UCSD-AML1 (cell line): ENCODE results near the gene ARPC5L.
A peak's percentile ranks its signal among the peaks of the same experiment; 100 is the strongest.
"Not testable (repeated sequence)": the region's sequence is repeated elsewhere in the genome, so short reads cannot be mapped to it uniquely, and the experiment has no call there.

Source experiments
- DNase-seq: peaks from one replicate; lab custom pipeline; 2025; ENCODE audit not compliant: unreplicated experiment; lab: John Stamatoyannopoulos, UW

ARPC5L gene

GRCh38 chr9:124840300-124840833, 21.6 kb upstream of the ARPC5L start:
- no peak for DNase-seq

DNA sequence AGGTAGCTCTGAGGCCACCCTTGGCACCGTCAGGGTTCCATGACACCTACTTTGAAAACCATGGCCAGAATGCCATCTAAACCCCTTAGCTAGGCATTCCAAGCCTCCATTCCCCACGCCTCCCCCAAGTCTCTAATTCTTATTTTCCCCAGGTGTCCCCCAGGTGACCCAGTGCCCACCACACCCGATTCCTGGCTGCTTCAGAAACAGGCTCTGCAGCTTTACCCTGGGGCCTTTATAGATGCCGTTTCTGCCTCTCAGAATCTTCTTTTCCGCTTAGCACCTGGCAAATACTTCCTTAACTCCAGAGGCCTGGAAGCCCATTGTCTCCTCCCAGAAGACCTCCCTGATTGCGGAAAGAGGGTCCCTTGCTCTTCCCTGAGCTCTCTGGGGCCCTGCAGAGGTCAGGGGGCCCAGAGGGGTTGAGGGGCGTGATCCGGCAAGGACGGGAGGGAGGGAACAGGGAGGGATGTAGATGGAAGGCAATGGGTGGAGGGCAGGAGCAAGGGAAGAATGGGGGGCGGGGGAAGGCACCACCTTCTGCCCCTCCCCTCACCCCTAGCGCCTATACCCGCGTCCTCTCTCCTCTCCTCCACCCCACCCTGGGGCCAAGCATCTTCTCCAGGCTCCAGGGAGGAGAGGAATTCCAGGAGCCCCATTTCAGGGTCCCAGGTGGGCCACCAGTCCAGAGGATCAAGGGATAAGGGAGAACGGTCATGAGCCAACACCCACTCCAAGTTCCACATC, 20.7 kb upstream of the ARPC5L start:
- DNase-seq = no peak

- DNase-seq = no peak
Observed at GRCh38 chr9:124843456-124844034, 18.4 kb upstream of the ARPC5L start.

GRCh38 chr9:124844291-124844690, 17.6 kb upstream of the ARPC5L start:
- DNase-seq = no peak

GRCh38 chr9:124846467-124846866, 15.5 kb upstream of the ARPC5L start:
- DNase-seq = not testable (repeated sequence)

DNA sequence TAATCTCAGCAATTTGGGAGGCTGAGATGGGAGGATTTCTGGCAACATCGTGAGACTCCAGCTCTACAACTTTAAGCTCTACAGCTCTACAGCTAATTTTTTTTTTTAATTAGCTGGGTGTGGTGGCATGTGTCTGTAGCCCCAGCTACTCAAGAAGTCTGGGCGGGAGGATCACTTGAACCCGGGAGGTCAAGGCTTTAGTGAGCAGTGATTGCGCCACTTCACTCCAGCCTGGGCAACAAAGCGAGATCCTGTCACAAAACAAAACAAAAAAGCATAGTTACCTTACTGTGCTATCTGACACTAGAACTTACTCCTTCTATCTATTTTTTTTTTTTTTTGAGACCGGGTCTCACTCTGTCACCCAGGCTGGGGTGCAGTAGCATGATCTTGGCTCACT, 15.0 kb upstream of the ARPC5L start:
- no peak for DNase-seq

DNA sequence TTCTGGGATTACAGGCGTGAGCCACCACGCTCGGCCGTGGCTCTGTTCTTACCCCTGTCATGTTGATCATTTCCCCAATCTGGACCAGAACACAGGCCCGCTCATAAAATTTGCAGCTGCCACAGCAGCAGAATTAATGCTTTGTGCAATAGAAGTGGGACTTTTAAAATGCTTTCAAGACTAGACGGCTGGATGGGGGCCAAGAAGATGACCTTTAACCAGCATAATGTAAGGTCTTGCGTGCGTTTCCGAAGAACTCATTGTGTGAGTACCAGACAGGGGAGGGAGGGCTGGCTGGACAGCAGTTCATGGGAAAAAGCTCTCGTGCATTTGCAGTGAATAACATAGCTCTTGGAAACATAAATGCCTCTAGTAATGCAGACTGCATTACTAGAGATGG, 12.1 kb upstream of the ARPC5L start:
- no peak for DNase-seq

GRCh38 chr9:124852121-124852828, 9.7 kb upstream of the ARPC5L start:
- no peak for DNase-seq

- DNase-seq = peak; percentile 79
Observed at GRCh38 chr9:124852829-124853531, 8.9 kb upstream of the ARPC5L start, which contains the start of gene WDR38. Gene WDR38, plus strand, starts transcription at chr9:124853460. Its CDS starts 72 bp downstream, at chr9:124853532.

DNA sequence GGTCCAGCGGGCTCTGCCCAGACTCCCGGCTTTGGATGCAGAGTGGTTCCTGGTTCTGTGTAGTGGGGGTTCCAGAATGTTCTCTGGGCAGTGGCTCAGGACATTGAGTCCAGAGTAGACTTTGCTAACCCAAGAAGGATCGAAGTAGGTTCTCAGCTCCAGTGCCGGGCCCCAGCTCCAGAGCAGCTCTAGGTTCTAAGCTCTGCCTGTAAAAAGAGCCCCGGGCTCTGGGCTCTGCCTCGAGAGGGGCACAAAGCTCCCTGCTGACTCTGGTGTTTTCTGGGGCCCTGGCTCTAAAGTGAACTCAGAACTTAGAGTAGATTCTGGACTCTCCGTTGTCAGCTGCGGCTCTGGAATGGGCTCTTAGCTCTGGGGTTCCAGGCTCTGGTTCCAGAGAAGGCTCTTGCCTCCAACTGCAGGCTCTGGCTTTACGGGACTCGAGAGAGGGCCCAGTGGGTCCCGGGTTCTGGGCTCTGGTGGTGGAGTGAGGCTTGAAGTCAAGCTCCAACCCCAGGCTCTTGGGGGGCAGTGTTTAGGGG, 8.3 kb upstream of the ARPC5L start:
- DNase-seq = no peak

DNA sequence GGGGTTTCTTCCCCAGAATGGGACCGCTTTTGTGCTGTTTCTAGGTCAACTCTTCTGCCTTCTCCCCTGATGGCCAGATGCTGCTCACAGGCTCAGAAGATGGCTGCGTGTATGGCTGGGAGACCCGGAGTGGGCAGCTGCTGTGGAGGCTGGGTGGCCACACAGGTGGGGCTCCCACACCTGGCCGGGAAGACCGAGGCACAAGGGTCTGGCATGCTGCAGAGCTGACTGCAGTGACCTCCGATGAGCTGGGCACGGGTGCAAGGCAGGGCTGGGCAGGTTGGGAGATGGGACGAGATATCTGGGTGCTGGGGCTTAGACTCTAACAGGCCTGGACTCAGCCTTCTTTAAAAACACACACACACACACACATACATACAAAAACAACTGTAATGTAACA, 7.8 kb upstream of the ARPC5L start:
- no peak for DNase-seq

DNA sequence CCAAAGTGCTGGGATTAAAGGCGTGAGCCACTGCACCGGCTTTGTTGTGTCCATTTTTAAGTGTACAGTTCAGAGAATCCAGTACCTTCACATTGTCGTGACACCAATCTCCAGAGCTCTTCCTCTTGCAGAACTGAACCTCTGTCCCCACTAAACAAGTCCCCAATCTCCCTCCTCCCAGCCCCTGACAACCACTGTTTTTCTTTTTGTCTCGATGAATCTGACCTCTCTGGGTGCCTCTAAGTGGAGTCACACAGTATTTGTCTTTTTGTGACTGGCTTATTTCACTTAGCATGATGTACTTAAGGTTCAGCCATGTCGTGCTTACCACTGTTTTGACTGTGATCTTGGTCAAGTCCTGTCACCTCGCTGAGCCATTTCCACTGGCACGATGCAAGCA, 7.1 kb upstream of the ARPC5L start:
- no peak for DNase-seq

- no peak for DNase-seq
Observed at GRCh38 chr9:124855566-124855943, 6.4 kb upstream of the ARPC5L start.

GRCh38 chr9:124855944-124856765, 5.8 kb upstream of the ARPC5L start:
- DNase-seq = peak; percentile 63

DNA sequence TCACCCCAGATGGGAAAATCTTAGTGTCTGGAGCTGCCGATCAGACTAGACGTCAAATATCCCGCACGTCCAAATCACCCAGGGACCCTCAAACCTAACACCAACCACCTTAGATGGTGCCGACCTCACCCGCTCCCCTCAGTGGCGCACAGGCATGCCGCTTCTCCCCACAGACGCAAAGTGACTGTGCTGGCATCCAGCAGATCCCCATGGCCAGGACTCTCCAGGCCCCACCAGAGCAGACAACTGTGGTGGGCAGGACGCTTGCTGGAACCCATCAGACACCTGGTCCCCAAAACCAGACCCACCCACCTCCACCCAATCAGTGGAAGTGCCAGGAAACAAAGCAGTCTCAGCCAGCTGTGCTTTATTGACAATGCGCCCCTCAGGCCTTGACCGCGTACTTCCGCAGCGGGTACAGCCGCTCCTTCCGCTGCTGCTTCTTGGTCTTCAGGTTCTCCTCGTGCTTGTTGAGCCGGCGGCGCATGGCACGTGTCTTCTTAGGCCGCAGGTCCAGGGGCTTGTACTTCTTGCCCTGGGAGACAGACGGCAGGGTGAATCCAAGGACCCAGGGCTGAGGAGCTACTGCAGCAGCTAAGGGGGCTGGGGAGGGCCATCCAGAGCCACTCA, 4.3 kb upstream of the ARPC5L start:
- DNase-seq = no peak

DNA sequence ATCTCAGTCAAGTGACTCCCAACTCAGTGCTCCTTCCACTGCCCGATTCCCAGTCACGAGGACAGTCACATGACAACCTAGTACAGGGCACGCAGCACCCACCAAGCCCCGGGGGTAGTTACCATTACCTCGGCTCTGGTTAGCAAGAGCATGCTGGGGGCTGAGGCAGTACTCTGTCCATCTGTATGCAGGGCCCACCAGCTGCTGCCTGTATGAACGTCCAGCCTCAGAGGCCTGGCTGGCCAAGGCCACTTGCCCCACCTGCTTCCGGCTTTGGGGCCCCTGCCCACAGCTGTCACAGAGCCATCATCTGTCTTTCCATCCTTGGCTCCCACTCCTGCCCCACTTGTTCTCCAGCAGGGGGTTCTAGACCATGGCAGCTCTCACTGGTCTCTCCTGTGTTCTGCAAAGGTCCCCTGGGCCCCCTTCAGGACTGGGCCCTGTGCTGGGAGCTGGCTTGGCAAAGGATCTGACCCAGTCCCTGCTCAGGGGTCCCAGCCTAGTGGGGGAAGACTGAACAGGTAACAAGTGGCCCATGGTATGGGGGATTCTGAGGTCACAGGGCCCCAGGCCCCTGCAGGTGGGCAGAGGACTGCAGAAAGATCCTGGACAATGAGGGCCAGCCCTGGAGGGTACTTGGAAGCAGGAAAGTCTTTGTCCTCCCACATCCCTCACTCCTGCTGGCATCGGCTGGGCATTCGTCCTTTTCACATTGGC, 3.4 kb upstream of the ARPC5L start:
- DNase-seq = no peak

DNA sequence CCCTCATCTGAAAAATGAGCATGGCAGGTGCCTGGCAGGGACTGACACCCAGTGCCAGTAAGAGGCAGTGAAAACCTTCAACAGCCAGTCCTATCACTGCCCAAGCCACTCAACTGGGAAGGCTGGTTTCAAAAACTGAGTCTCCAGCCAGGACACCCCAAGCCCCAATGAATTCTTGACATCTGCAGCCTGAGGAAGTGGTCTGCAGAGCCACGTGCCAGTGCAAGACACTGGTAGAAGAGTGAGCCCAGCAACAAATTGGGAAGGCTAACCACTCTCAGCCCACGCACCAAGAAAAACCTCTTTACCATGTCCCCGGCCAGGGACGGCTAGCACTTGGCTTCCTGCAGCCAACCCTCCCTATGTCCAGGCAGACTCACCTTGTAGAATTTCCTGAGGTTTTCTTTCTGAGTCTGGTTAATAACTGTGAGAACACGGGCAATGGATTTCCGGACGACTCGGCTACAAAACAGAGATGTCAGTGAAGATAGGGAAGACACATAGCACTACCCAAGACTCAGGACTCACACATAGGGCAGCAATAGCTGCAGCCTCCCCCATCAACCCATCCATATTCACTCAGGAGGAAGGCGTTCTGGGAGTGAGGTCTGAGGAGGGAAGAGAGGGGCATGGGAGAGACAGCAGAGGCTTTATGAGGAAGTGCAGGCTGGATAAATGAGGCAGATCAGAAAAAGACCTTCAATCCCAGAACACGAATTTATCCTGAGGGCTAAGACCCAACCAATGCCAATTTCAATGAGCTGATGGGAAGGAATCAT, 1.9 kb upstream of the ARPC5L start:
- DNase-seq = no peak

GRCh38 chr9:124860582-124861341, 1.2 kb upstream of the ARPC5L start:
- DNase-seq = no peak
